Esophagus (tissue), 2 donors: Measurements from ENCODE around the gene KREMEN1. TPM values are rescaled to one million over a fixed set of nuclear protein-coding genes. Genes with fewer than 3 reads are reported as not detected.

Experiments
- H3K27ac ChIP-seq, 2 donors: one replicate each; pipeline ENCODE4 v1.5.1; 2013; ENCODE audit warnings: low read depth in 2 of 2, mild to moderate bottlenecking in 2 of 2, inconsistent platforms in 1 of 2, low read length in 1 of 2, moderate library complexity in 1 of 2
- H3K27me3 ChIP-seq, 2 donors: one replicate each; pipeline ENCODE4 v1.6.1; 2013; ENCODE audit warnings: low read length in 2 of 2, control low read depth in 1 of 2, mild to moderate bottlenecking in 1 of 2; ENCODE audit not compliant: insufficient read depth in 2 of 2, control insufficient read depth in 1 of 2
- H3K36me3 ChIP-seq, 2 donors: one replicate each; pipeline ENCODE4 v1.6.1; 2013; ENCODE audit warnings: low read length in 1 of 2; ENCODE audit not compliant: control insufficient read depth in 2 of 2, insufficient read depth in 2 of 2
- H3K4me1 ChIP-seq, 2 donors: one replicate each; pipeline ENCODE4 v1.6.1; 2013; ENCODE audit warnings: low read length in 1 of 2; ENCODE audit not compliant: control insufficient read depth in 2 of 2, insufficient read depth in 2 of 2
- H3K4me3 ChIP-seq, 2 donors: one replicate each; pipeline ENCODE4 v1.5.1; 2013; ENCODE audit warnings: low read length in 2 of 2, mild to moderate bottlenecking in 2 of 2, low read depth in 1 of 2, moderate library complexity in 1 of 2
- H3K9me3 ChIP-seq, 2 donors: one replicate each; pipeline ENCODE4 v1.6.1; 2013; ENCODE audit warnings: mild to moderate bottlenecking in 2 of 2, low read depth in 1 of 2, low read length in 1 of 2, moderate library complexity in 1 of 2; ENCODE audit not compliant: control insufficient read depth in 2 of 2, insufficient read depth in 1 of 2
- WGBS, 2 donors: extraction: QIAGEN DNeasy Blood & Tissue Kit; methylation state at CpG; one replicate each; pipeline ENCODE4 v1.1.7; 2013; 5-methylcytosine and 5-hydroxymethylcytosine counted together
- polyA plus RNA-seq, 2 donors: library from polyadenylated mRNA; stranded (reverse); fragments of 200-250 nt; gene quantifications; one replicate each; pipeline ENCODE4 v1.2.3, GENCODE V29; 2013
- donor health status: healthy with polysubstance abuse.
- donor health status: Bipolar disorder and iron deficiency.

The KREMEN1 gene, protein sequence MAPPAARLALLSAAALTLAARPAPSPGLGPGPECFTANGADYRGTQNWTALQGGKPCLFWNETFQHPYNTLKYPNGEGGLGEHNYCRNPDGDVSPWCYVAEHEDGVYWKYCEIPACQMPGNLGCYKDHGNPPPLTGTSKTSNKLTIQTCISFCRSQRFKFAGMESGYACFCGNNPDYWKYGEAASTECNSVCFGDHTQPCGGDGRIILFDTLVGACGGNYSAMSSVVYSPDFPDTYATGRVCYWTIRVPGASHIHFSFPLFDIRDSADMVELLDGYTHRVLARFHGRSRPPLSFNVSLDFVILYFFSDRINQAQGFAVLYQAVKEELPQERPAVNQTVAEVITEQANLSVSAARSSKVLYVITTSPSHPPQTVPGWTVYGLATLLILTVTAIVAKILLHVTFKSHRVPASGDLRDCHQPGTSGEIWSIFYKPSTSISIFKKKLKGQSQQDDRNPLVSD
- 10 to 100 TPM; 29.1 to 31.4 TPM for polyA plus RNA-seq

DNA sequence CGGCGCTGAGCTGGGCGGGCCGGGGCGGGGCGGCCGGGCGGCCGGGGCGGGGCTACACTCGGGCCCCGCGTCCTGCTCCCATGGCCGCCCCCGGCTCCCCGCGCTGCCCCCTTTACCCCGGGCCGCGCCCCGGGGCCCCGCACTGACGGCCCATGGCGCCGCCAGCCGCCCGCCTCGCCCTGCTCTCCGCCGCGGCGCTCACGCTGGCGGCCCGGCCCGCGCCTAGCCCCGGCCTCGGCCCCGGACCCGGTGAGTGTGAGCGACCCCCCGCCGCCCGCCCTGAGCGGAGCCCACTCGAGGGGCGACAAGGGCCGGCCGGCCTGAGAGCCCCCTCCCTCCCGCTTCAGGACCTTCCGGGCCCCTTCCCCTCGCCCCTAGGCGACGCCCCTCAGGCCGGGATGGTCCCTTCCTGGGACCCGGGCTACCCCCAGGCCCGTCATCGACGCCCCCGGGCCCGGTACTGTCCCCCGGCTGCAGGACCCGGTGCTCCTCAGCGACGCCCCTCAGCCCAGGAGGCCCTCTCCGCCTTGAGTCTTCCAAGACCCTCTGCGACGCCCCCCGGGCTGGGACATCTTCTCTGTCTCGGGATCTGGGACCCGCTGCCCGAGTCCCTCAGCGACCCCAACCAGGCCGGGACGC is at the start of gene KREMEN1:
Gene KREMEN1 (plus strand): TSS at position 57 of the 639 bp plus-strand sequence. CDS start 96 bp downstream, at position 153.
- peaks cover 2 to 9% of the 10 kb centered on the region in 2 donors for H3K4me1 ChIP-seq
- no peaks in the 10 kb centered on the region for H3K27me3 ChIP-seq
- H3K27ac ChIP-seq, result peak within 1 kb of the TSS; percentile 88 to 95
- 1% methylated on average over 58 to 76 of the region's 76 CpGs for WGBS, 2 donors
- H3K36me3 ChIP-seq, result no peaks in the 10 kb centered on the region
- H3K9me3 ChIP-seq, result no peaks in the 10 kb centered on the region
- peak within 1 kb of the TSS; percentile 76 to 80 for H3K4me3 ChIP-seq

- no peak overlapping the region for H3K27ac ChIP-seq
- WGBS, 2 donors, result 60 to 69% methylated on average over 3 of the region's 3 CpGs
Observed at GRCh38 chr22:29023172-29023796, 49.6 kb upstream of the KREMEN1 start.

GRCh38 chr22:29026579-29026978 is 46.3 kb upstream of the KREMEN1 start:
- Histone ChIP-seq H3K4me1 (peaks cover 3 to 4% of the 10 kb centered on the region in 2 donors), H3K9me3 (no peaks in the 10 kb centered on the region), H3K36me3 (no peaks in the 10 kb centered on the region), H3K4me3 (no peak overlapping the region), H3K27ac (no peak overlapping the region), H3K27me3 (no peaks in the 10 kb centered on the region)
- 92 to 99% methylated on average over 3 of the region's 3 CpGs for WGBS, 2 donors

More at GRCh38 chr22:29023172-29023796, 49.6 kb upstream of the KREMEN1 start:
- Histone ChIP-seq H3K4me3 (no peak overlapping the region), H3K27me3 (no peaks in the 10 kb centered on the region), H3K4me1 (peaks cover 3% of the 10 kb centered on the region in 2 donors), H3K9me3 (no peaks in the 10 kb centered on the region), H3K36me3 (no peaks in the 10 kb centered on the region)

DNA sequence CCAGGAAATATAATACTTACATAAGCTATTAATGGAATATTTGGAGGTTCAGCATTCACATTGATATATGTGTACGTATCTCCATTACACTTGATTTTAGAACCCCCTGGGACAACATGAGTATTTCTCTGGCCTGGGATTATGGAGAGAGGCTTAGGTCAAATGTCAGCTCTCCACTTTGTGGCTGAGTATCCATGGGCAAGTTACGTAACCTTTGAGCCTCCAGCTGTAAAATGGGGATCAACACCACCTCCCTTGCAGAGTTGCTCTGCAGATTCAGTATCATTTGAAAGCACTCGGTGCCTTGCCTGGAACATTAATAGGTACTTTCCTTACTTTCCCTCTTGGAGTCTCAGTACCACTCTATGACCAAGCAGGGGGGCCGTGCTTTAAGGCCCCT is 44.4 kb upstream of the KREMEN1 start:
- Histone ChIP-seq H3K4me3 (no peak overlapping the region), H3K9me3 (no peaks in the 10 kb centered on the region), H3K27me3 (no peaks in the 10 kb centered on the region), H3K4me1 (peaks cover under 1 to 5% of the 10 kb centered on the region in 2 donors), H3K36me3 (no peaks in the 10 kb centered on the region), H3K27ac (no peak overlapping the region)
- 87 to 89% methylated on average over 4 of the region's 4 CpGs for WGBS, 2 donors

GRCh38 chr22:29029202-29030000 is 43.4 kb upstream of the KREMEN1 start:
- WGBS, 2 donors, result 82 to 86% methylated on average over 9 of the region's 9 CpGs
- Histone ChIP-seq H3K36me3 (no peaks in the 10 kb centered on the region), H3K9me3 (no peaks in the 10 kb centered on the region), H3K4me3 (no peak overlapping the region), H3K4me1 (peaks cover 0 to 5% of the 10 kb centered on the region in 2 donors), H3K27me3 (no peaks in the 10 kb centered on the region), H3K27ac (no peak overlapping the region)

DNA sequence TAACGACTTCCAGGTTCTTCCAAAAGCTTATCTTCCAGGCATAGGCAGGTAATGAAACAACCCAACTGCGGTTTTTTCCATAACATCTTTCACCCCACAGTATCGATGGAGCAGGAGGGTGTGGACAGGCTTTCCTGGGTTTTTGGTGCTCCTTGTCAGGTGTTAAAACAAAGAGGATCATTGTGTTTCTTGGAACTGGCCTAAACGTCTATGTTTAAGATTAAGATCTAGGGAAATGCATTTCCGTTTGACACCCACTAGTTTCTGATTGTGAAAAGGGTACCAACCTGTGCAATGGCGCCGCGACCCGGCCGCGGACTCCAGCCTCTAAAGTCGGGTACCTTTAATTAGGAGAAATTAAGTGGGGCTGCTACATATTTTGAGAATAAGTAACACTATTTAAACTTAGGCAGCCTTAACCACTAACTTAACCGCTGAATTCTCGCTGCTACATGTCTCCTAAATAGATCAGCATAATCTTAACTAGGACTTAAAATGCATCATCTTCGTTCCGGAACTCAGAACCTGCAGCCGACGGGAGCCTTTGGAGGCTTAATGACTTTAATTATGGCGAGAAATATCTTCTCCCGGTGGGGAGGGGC is 42.7 kb upstream of the KREMEN1 start:
- H3K9me3 ChIP-seq, result no peaks in the 10 kb centered on the region
- peak overlapping the region; percentile 33 to 47 for H3K4me3 ChIP-seq
- peak overlapping the region; percentile 37 to 39 for H3K27ac ChIP-seq
- no peaks in the 10 kb centered on the region for H3K27me3 ChIP-seq
- no peaks in the 10 kb centered on the region for H3K36me3 ChIP-seq
- 18 to 19% methylated on average over 20 of the region's 20 CpGs for WGBS, 2 donors
- peaks cover 0 to 5% of the 10 kb centered on the region in 2 donors for H3K4me1 ChIP-seq

DNA sequence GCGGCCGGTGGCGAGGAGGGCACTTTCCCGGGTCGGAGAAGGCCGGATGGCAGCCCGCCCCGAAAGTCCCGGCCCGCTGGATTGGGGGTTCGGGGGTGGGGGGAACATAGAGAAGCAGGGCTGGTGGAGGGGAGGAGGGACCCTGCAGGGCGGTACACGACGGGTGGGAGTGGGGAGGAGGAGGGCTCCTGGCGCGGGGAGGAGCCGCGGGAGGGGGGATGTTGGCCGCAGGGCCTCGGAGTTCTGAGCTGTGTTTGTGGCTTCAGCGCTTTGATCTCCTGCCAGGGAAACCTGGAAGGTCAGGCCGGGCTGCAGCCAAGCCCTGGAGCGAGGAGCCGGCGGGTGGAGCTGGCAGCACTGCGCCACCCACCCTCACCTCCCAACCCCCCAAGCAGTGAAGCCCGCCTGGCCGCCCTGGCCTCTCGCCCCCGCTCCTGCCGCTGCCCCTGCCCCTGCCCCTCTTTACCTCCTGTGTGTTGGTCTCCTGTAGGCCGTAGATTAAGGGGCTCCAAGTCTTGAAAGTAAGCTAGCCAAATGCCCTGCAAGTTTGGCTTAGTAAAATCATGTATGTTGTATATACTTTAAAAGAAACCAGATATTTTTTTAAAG is 42.1 kb upstream of the KREMEN1 start:
- Histone ChIP-seq H3K4me3 (peak overlapping the region; percentile 33 to 47), H3K4me1 (peaks cover 0 to 5% of the 10 kb centered on the region in 2 donors), H3K27ac (peak overlapping the region; percentile 63 to 75), H3K36me3 (no peaks in the 10 kb centered on the region), H3K9me3 (no peaks in the 10 kb centered on the region), H3K27me3 (no peaks in the 10 kb centered on the region)
- 4 to 8% methylated on average over 29 to 32 of the region's 32 CpGs for WGBS, 2 donors

- whole genome bisulfite sequencing, 2 donors, result 40 to 42% methylated on average over 18 of the region's 18 CpGs
- H3K9me3 ChIP-seq, result no peaks in the 10 kb centered on the region
Observed at GRCh38 chr22:29031227-29032011, 41.4 kb upstream of the KREMEN1 start.

More at GRCh38 chr22:29031227-29032011, 41.4 kb upstream of the KREMEN1 start:
- Histone ChIP-seq H3K27ac (peak overlapping the region; percentile 63 to 75), H3K4me1 (peaks cover 0 to 5% of the 10 kb centered on the region in 2 donors), H3K27me3 (no peaks in the 10 kb centered on the region), H3K36me3 (no peaks in the 10 kb centered on the region), H3K4me3 (no peak overlapping the region)
